ENCODE data around the gene AGAP2. TPM values are rescaled to one million over a fixed set of nuclear protein-coding genes. Genes with fewer than 3 reads are reported as not detected.

Gene AGAP2
- total RNA-seq, 1 donor, result 0.72 TPM

DNA sequence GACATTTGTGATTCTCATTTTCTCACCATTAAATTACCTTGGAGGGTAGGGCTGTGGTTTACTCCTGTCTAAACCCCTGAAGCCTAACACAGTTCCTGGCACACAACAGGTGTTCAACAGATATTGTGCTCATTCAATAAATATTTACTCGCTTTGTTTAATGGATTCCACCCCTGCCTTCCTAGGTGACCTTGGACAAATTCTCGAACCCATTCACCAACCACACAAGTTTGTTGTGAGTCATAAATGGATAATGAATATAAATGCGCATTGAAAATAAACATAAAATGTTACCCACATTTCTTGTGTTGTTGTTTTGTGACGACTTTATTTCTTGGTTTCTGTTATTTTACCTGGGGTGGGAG lies 43.7 kb upstream of the AGAP2 start:
- TF ChIP-seq CTCF (IDR thresholded peaks at IDR 0.05; ENCODE audit: extremely low read depth, low read depth, low read length), result no peak
- Histone ChIP-seq H4K20me1 (ENCODE audit: insufficient read depth, low read length) (no peaks in the 10 kb centered on the region), H3K4me3 (ENCODE audit: insufficient read depth, low read length) (peak overlapping the region; percentile 99), H3K9me3 (ENCODE audit: low read depth, low read length) (no peaks in the 10 kb centered on the region), H2AFZ (ENCODE audit: low read length) (peak overlapping the region; percentile 96), H3K4me2 (ENCODE audit: insufficient read depth, low read length) (peak overlapping the region; percentile 93), H3K36me3 (ENCODE audit: insufficient read depth, low read length) (peaks cover 37% of the 10 kb centered on the region), H3K27ac (ENCODE audit: low read depth, low read length) (no peak overlapping the region), H3K4me1 (ENCODE audit: insufficient read depth, low read length) (peaks cover 11% of the 10 kb centered on the region), H3K79me2 (ENCODE audit: insufficient read depth, low read length) (peaks cover 24% of the 10 kb centered on the region), H3K27me3 (ENCODE audit: insufficient read depth, low read length) (no peaks in the 10 kb centered on the region)
- no peak for DNase-seq (ENCODE audit: insufficient read length, low spot score, missing footprints)

- TF ChIP-seq CTCF (IDR thresholded peaks at IDR 0.05; ENCODE audit: extremely low read depth, low read depth, low read length), result no peak
These were observed 43.3 kb upstream of the AGAP2 start for GRCh38 chr12:57781801-57782200.

GRCh38 chr12:57781244-57781643 lies 42.7 kb upstream of the AGAP2 start:
- peaks cover 27% of the 10 kb centered on the region for H3K36me3 ChIP-seq (ENCODE audit: insufficient read depth, low read length)
- no peak overlapping the region for H3K4me3 ChIP-seq (ENCODE audit: insufficient read depth, low read length)
- H3K27ac ChIP-seq (ENCODE audit: low read depth, low read length), result no peak overlapping the region
- peaks cover 11% of the 10 kb centered on the region for H3K4me1 ChIP-seq (ENCODE audit: insufficient read depth, low read length)
- H4K20me1 ChIP-seq (ENCODE audit: insufficient read depth, low read length), result no peaks in the 10 kb centered on the region
- no peak overlapping the region for H2AFZ ChIP-seq (ENCODE audit: low read length)
- H3K9me3 ChIP-seq (ENCODE audit: low read depth, low read length), result no peaks in the 10 kb centered on the region
- peaks cover 24% of the 10 kb centered on the region for H3K79me2 ChIP-seq (ENCODE audit: insufficient read depth, low read length)
- H3K27me3 ChIP-seq (ENCODE audit: insufficient read depth, low read length), result no peaks in the 10 kb centered on the region
- no peak for DNase-seq (ENCODE audit: insufficient read length, low spot score, missing footprints)
- TF ChIP-seq CTCF (IDR thresholded peaks at IDR 0.05; ENCODE audit: extremely low read depth, low read depth, low read length), result no peak
- no peak overlapping the region for H3K4me2 ChIP-seq (ENCODE audit: insufficient read depth, low read length)

More at GRCh38 chr12:57781801-57782200, 43.3 kb upstream of the AGAP2 start:
- Histone ChIP-seq H4K20me1 (ENCODE audit: insufficient read depth, low read length) (no peaks in the 10 kb centered on the region), H3K4me2 (ENCODE audit: insufficient read depth, low read length) (no peak overlapping the region), H3K27ac (ENCODE audit: low read depth, low read length) (no peak overlapping the region), H3K79me2 (ENCODE audit: insufficient read depth, low read length) (peaks cover 24% of the 10 kb centered on the region), H3K36me3 (ENCODE audit: insufficient read depth, low read length) (peaks cover 32% of the 10 kb centered on the region), H2AFZ (ENCODE audit: low read length) (no peak overlapping the region), H3K4me1 (ENCODE audit: insufficient read depth, low read length) (peaks cover 11% of the 10 kb centered on the region), H3K4me3 (ENCODE audit: insufficient read depth, low read length) (no peak overlapping the region), H3K27me3 (ENCODE audit: insufficient read depth, low read length) (no peaks in the 10 kb centered on the region), H3K9me3 (ENCODE audit: low read depth, low read length) (no peaks in the 10 kb centered on the region)
- no peak for DNase-seq (ENCODE audit: insufficient read length, low spot score, missing footprints)

- H3K36me3 ChIP-seq (ENCODE audit: insufficient read depth, low read length), result peaks cover 18% of the 10 kb centered on the region
These were observed 41.8 kb upstream of the AGAP2 start for GRCh38 chr12:57780284-57780897.

More at GRCh38 chr12:57780284-57780897, 41.8 kb upstream of the AGAP2 start:
- H3K4me3 ChIP-seq (ENCODE audit: insufficient read depth, low read length), result no peak overlapping the region
- H3K4me2 ChIP-seq (ENCODE audit: insufficient read depth, low read length), result no peak overlapping the region
- no peak for DNase-seq (ENCODE audit: insufficient read length, low spot score, missing footprints)
- peaks cover 11% of the 10 kb centered on the region for H3K4me1 ChIP-seq (ENCODE audit: insufficient read depth, low read length)
- H3K27me3 ChIP-seq (ENCODE audit: insufficient read depth, low read length), result no peaks in the 10 kb centered on the region
- H3K27ac ChIP-seq (ENCODE audit: low read depth, low read length), result no peak overlapping the region
- peaks cover 21% of the 10 kb centered on the region for H3K79me2 ChIP-seq (ENCODE audit: insufficient read depth, low read length)
- no peaks in the 10 kb centered on the region for H4K20me1 ChIP-seq (ENCODE audit: insufficient read depth, low read length)
- H3K9me3 ChIP-seq (ENCODE audit: low read depth, low read length), result no peaks in the 10 kb centered on the region
- no peak overlapping the region for H2AFZ ChIP-seq (ENCODE audit: low read length)
- no peak for TF ChIP-seq CTCF (IDR thresholded peaks at IDR 0.05; ENCODE audit: extremely low read depth, low read depth, low read length)
